Lower leg skin (tissue), 4 donors: ENCODE measurements around the gene DHTKD1. TPM values are rescaled to one million over a fixed set of nuclear protein-coding genes. Genes with fewer than 3 reads are reported as not detected.
"Not testable (repeated sequence)": the region's sequence is repeated elsewhere in the genome, so short reads cannot be mapped to it uniquely, and the experiment has no call there.

Experiments used
- DNase-seq, 2 donors: peaks; one replicate each; pipeline ENCODE4 v3.0.0-alpha.2; 2019; ENCODE audit warnings: low spot score in 2 of 2
- H3K4me3 ChIP-seq: fragments of 200-600 bp; sonication (generic); 2 replicates; pipeline ENCODE4 v1.5.1; 2017; ENCODE audit warnings: mild to moderate bottlenecking, low read depth; ENCODE audit not compliant: poor library complexity, severe bottlenecking
- POLR2A ChIP-seq, 2 donors: fragments of 450-650 bp; IDR thresholded peaks; one replicate each; pipeline ENCODE4 v1.6.1; 2016 to 2017; ENCODE audit warnings: antibody characterized with exemption in 2 of 2, mild to moderate bottlenecking in 1 of 2, moderate library complexity in 1 of 2
- WGBS, 2 donors: methylation state at CpG; one replicate each; pipeline ENCODE4 v1.1.5; 2018; 5-methylcytosine and 5-hydroxymethylcytosine counted together
- intact Hi-C: fragments of 100-400 bp; cut with DNase I; formaldehyde crosslinking; loops from one replicate; pipeline ENCODE4 v1.15.0; 2023; ENCODE audit warnings: low total_unique reads
- total RNA-seq, 4 donors: library from RNA; depleted of rRNA; stranded (reverse); fragments of >200 nt; gene quantifications; one replicate each; pipeline ENCODE4 v1.1.0, GENCODE V29; 2016
- TF ChIP-seq, protein P1 (sequence below), 3 donors: fragments of 450-650 bp; IDR thresholded peaks; one replicate each; pipeline ENCODE4 v1.5.1; 2016; ENCODE audit warnings: antibody characterized with exemption in 3 of 3, mild to moderate bottlenecking in 3 of 3, moderate library complexity in 2 of 3

The DHTKD1 gene
- total RNA-seq, 4 donors from 2014 or later, result 9.7 to 18.7 (median 13.1) TPM

DNA sequence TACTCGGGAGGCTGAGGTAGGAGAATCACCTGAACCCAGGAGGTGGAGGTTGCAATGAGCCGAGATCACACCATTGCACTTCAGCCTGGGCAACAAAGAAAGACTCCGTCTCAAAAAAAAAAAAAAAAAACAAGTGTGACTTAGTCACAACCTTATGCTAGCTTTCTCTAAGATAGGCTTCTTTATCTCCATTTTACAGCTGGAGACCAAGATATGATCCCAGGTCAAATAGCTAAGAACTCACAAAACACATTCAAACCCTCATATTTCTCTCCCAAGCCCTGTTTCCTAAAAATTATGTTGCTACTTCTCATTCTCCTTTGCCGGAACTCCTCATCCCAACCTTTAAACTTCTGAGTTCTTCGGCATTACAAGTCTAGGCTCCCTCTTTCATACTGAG is 13.0 kb upstream of the DHTKD1 start:
- H3K4me3 ChIP-seq, result no peak overlapping the region
- WGBS, 2 donors, result 90 to 94% methylated on average over 5 of the region's 5 CpGs
- intact Hi-C loops, result no loop called here
- no peak for DNase-seq
- no peak for TF ChIP-seq POLR2A (IDR thresholded peaks at IDR 0.05)
- TF ChIP-seq, protein P1, sequence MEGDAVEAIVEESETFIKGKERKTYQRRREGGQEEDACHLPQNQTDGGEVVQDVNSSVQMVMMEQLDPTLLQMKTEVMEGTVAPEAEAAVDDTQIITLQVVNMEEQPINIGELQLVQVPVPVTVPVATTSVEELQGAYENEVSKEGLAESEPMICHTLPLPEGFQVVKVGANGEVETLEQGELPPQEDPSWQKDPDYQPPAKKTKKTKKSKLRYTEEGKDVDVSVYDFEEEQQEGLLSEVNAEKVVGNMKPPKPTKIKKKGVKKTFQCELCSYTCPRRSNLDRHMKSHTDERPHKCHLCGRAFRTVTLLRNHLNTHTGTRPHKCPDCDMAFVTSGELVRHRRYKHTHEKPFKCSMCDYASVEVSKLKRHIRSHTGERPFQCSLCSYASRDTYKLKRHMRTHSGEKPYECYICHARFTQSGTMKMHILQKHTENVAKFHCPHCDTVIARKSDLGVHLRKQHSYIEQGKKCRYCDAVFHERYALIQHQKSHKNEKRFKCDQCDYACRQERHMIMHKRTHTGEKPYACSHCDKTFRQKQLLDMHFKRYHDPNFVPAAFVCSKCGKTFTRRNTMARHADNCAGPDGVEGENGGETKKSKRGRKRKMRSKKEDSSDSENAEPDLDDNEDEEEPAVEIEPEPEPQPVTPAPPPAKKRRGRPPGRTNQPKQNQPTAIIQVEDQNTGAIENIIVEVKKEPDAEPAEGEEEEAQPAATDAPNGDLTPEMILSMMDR (IDR thresholded peaks at IDR 0.05), result no peak

- DNase-seq, result no peak
- intact Hi-C loops, result no loop called here
- TF ChIP-seq POLR2A (IDR thresholded peaks at IDR 0.05), result no peak
- TF ChIP-seq, protein P1 (IDR thresholded peaks at IDR 0.05), result no peak
- WGBS, 2 donors, result 53% methylated on average over 4 of the region's 4 CpGs
- H3K4me3 ChIP-seq, result no peak overlapping the region
Measured at GRCh38 chr10:12056748-12057147, 12.0 kb upstream of the DHTKD1 start.

DNA sequence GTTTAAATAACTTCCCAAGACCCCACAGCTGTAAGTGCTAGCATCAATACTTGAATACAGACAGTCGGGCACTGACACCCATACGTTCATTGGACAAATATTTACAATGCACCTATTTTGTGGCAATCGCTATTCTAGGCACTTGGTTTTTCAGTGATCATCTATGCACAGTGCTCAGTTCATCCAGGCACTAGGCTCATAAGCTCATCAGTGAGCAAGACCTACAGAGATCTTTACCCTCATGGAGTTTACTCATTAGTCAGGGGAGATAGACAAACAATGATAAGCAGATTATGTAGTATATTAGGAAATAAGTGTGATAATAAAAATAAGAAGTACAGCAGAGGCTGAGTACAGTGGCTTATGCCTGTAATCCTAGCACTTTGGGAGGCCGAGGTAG is 7.6 kb upstream of the DHTKD1 start:
- intact Hi-C loops, result no loop called here
- no peak for DNase-seq
- WGBS, 2 donors, result 79 to 87% methylated on average over 4 of the region's 4 CpGs
- TF ChIP-seq, protein P1 (IDR thresholded peaks at IDR 0.05), result no peak
- no peak for TF ChIP-seq POLR2A (IDR thresholded peaks at IDR 0.05)
- H3K4me3 ChIP-seq, result no peak overlapping the region

- DNase-seq, result no peak
- H3K4me3 ChIP-seq, result no peak overlapping the region
- intact Hi-C loops, result no loop called here
- WGBS, 2 donors, result 72 to 73% methylated on average over 14 of the region's 14 CpGs
- no peak for TF ChIP-seq POLR2A (IDR thresholded peaks at IDR 0.05)
- TF ChIP-seq, protein P1 (IDR thresholded peaks at IDR 0.05), result no peak
Measured at GRCh38 chr10:12062754-12063482, 5.8 kb upstream of the DHTKD1 start.

GRCh38 chr10:12063483-12063818 is 5.3 kb upstream of the DHTKD1 start:
- 79 to 86% methylated on average over 3 of the region's 3 CpGs for WGBS, 2 donors
- no peak for DNase-seq
- intact Hi-C loops, result no loop called here
- H3K4me3 ChIP-seq, result no peak overlapping the region
- TF ChIP-seq POLR2A (IDR thresholded peaks at IDR 0.05), result no peak
- TF ChIP-seq, protein P1 (IDR thresholded peaks at IDR 0.05), result no peak

GRCh38 chr10:12067336-12067735 is 1.4 kb upstream of the DHTKD1 start:
- intact Hi-C loops, result no loop called here
- no peak for DNase-seq
- H3K4me3 ChIP-seq, result no peak overlapping the region
- 72 to 84% methylated on average over 2 of the region's 2 CpGs for WGBS, 2 donors
- no peak for TF ChIP-seq POLR2A (IDR thresholded peaks at IDR 0.05)

DNA sequence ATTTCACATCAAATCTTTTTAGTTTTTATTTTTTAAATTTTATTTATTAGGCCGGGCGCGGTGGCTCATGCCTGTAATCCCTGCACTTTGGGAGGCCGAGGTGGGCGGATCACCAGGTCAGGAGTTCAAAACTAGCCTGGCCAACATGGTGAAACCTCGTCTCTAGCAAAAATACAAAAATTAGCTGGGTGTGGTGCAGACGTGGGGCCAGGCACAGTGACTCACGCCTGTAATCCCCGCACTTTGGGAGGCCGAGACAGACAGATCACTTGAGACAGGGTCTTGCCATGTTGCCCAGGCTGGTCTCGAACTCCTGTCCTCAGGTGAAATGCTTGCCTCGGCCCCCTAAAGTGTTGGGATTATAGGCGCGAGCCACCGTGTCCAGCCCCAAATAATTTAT is 2.7 kb downstream of the DHTKD1 start:
- H3K4me3 ChIP-seq, DNase-seq, intact Hi-C loops: not testable (repeated sequence)
- WGBS, 2 donors, result 89% methylated on average over 15 of the region's 15 CpGs
